SU-DHL-6 (cell line): ENCODE data around the gene INSM1.

ENCODE experiments used
- H2AFZ ChIP-seq: fragments of 200-600 bp; sonication (generic); 2 replicates; pipeline ENCODE4 v1.6.1; 2014; ENCODE audit warnings: low read depth, mild to moderate bottlenecking, moderate library complexity, mixed read lengths, antibody characterized with exemption, low read length; ENCODE audit not compliant: severe bottlenecking
- H3F3A ChIP-seq: fragments of 200-600 bp; shearing (Covaris generic); 2 replicates; pipeline ENCODE4 v1.6.0; 2016; ENCODE audit warnings: antibody characterized with exemption, mild to moderate bottlenecking; ENCODE audit not compliant: insufficient read depth
- H3K27ac ChIP-seq: fragments of 200-600 bp; sonication (generic); 2 replicates; pipeline ENCODE4 v1.5.1; 2016; ENCODE audit warnings: low read depth, mild to moderate bottlenecking, low read length, moderate library complexity, mixed read lengths
- H3K27me3 ChIP-seq: fragments of 200-600 bp; sonication (generic), shearing (Covaris generic); 2 replicates; pipeline ENCODE4 v1.6.0; 2014; ENCODE audit warnings: mild to moderate bottlenecking, low read length
- H3K36me3 ChIP-seq: fragments of 200-600 bp; sonication (generic); 2 replicates; pipeline ENCODE4 v1.6.1; 2014; ENCODE audit warnings: mild to moderate bottlenecking, low read length, mixed read lengths
- H3K4me2 ChIP-seq: fragments of 300-600, 200-600 bp; shearing (Covaris generic), sonication (generic); 2 replicates; pipeline ENCODE4 v1.6.0; 2014; ENCODE audit warnings: low read length, low read depth, mild to moderate bottlenecking; ENCODE audit not compliant: poor library complexity, severe bottlenecking
- H3K4me3 ChIP-seq: fragments of 200-600 bp; sonication (generic); 2 replicates; pipeline ENCODE4 v1.5.1; 2014; ENCODE audit warnings: antibody characterized with exemption, low read length, mild to moderate bottlenecking, mixed read lengths; ENCODE audit not compliant: insufficient read depth, poor library complexity, severe bottlenecking
- H3K79me2 ChIP-seq: fragments of 200-600 bp; sonication (generic); 2 replicates; pipeline ENCODE4 v1.6.1; 2014; ENCODE audit warnings: mild to moderate bottlenecking, low read length, moderate library complexity; ENCODE audit not compliant: insufficient read depth
- H3K9ac ChIP-seq: fragments of 200-600 bp; sonication (generic); 2 replicates; pipeline ENCODE4 v1.7.0; 2014; ENCODE audit warnings: mild to moderate bottlenecking, low read length
- H3K9me2 ChIP-seq: fragments of 200-600 bp; sonication (generic); replicated peaks from 2 replicates; pipeline ENCODE4 v1.6.1; 2014; ENCODE audit warnings: low read length; ENCODE audit not compliant: insufficient read depth
- H3K9me3 ChIP-seq: fragments of 200-600 bp; sonication (generic); 2 replicates; pipeline ENCODE4 v1.6.1; 2014; ENCODE audit warnings: low read length, mixed read lengths; ENCODE audit not compliant: insufficient read depth
- H4K20me1 ChIP-seq: fragments of 200-600 bp; sonication (generic); 2 replicates; pipeline ENCODE4 v1.6.1; 2014; ENCODE audit warnings: low read depth, mild to moderate bottlenecking, antibody characterized with exemption, low read length, moderate library complexity, mixed read lengths
- CTCF ChIP-seq: fragments of 200-600 bp; sonication (generic); IDR thresholded peaks from one replicate; pipeline ENCODE4 v1.5.1; 2017; ENCODE audit warnings: antibody characterized with exemption, mild to moderate bottlenecking, low read length, moderate library complexity; ENCODE audit not compliant: insufficient read depth, poor library complexity, severe bottlenecking
- EZH2phosphoT487 ChIP-seq: fragments of 200-600 bp; sonication (generic), shearing (Covaris generic); conservative IDR thresholded peaks from 2 replicates; pipeline ENCODE4 v1.6.1; 2018; ENCODE audit warnings: mild to moderate bottlenecking, antibody characterized with exemption, low read length, moderate library complexity, mixed read lengths

Gene INSM1

GRCh38 chr20:20393207-20394120, 25.6 kb downstream of the INSM1 start:
- no peaks in the 10 kb centered on the region for H3K27me3 ChIP-seq
- no peaks in the 10 kb centered on the region for H3K79me2 ChIP-seq
- H3F3A ChIP-seq: no peaks in the 10 kb centered on the region
- no peak overlapping the region for H3K4me3 ChIP-seq
- H3K4me2 ChIP-seq: no peak overlapping the region
- no peak overlapping the region for H3K27ac ChIP-seq
- H3K9ac ChIP-seq: no peak overlapping the region
- H2AFZ ChIP-seq: no peak overlapping the region
- no peaks in the 10 kb centered on the region for H3K9me3 ChIP-seq
- TF ChIP-seq CTCF (no peak), EZH2phosphoT487 (no peak)
- no peaks in the 10 kb centered on the region for H3K36me3 ChIP-seq
- H4K20me1 ChIP-seq: no peaks in the 10 kb centered on the region
- H3K9me2 ChIP-seq: no peaks in the 10 kb centered on the region

GRCh38 chr20:20395087-20395486, 27.2 kb downstream of the INSM1 start:
- Histone ChIP-seq H3K9ac (no peak overlapping the region), H3K4me3 (no peak overlapping the region), H3F3A (no peaks in the 10 kb centered on the region), H4K20me1 (no peaks in the 10 kb centered on the region), H2AFZ (no peak overlapping the region), H3K36me3 (no peaks in the 10 kb centered on the region), H3K9me2 (no peaks in the 10 kb centered on the region), H3K79me2 (no peaks in the 10 kb centered on the region), H3K27ac (no peak overlapping the region), H3K27me3 (no peaks in the 10 kb centered on the region), H3K9me3 (no peaks in the 10 kb centered on the region), H3K4me2 (no peak overlapping the region)
- TF ChIP-seq CTCF (no peak), EZH2phosphoT487 (no peak)

- no peaks in the 10 kb centered on the region for H3K36me3 ChIP-seq
- no peak overlapping the region for H3K9ac ChIP-seq
- no peaks in the 10 kb centered on the region for H4K20me1 ChIP-seq
- no peaks in the 10 kb centered on the region for H3K79me2 ChIP-seq
- H3K27ac ChIP-seq: no peak overlapping the region
- H3K4me3 ChIP-seq: no peak overlapping the region
- H3K4me2 ChIP-seq: no peak overlapping the region
- no peaks in the 10 kb centered on the region for H3K9me3 ChIP-seq
- no peaks in the 10 kb centered on the region for H3F3A ChIP-seq
- no peaks in the 10 kb centered on the region for H3K9me2 ChIP-seq
- TF ChIP-seq EZH2phosphoT487 (no peak), CTCF (no peak)
- H3K27me3 ChIP-seq: no peaks in the 10 kb centered on the region
- no peak overlapping the region for H2AFZ ChIP-seq
These were observed 28.1 kb downstream of the INSM1 start for GRCh38 chr20:20395903-20396568.
